Gastrocnemius medialis (tissue), 4 donors: Measurements from ENCODE around the gene TEX264. TPM values are rescaled to one million over a fixed set of nuclear protein-coding genes. Genes with fewer than 3 reads are reported as not detected.

Experiments
- ATAC-seq, 2 donors: fragments of 150-250 bp; one replicate each; pipeline ENCODE4 v1.9.1; 2016
- DNase-seq, 2 donors: peaks; one replicate each; pipeline ENCODE4 v3.0.0-alpha.2; 2019
- H3K27ac ChIP-seq, 4 donors: fragments of 200-600 bp; sonication (generic); 1 replicate in 1 of 4; 2 replicates in 3 of 4; pipeline ENCODE4 v1.5.1; 2016 to 2018; ENCODE audit warnings: mild to moderate bottlenecking in 2 of 4, moderate library complexity in 1 of 4
- H3K27me3 ChIP-seq, 3 donors: fragments of 200-600 bp; sonication (generic) in 2 of 3; 1 replicate in 1 of 3; 2 replicates in 2 of 3; pipeline versions ENCODE4 v1.5.1 to v1.6.0; 2016 to 2019; ENCODE audit warnings: mild to moderate bottlenecking in 1 of 3, moderate library complexity in 1 of 3
- H3K36me3 ChIP-seq, 2 donors: fragments of 200-600 bp; sonication (generic) in 1 of 2; one replicate each; pipeline ENCODE4 v1.5.1; 2017 to 2018
- H3K4me1 ChIP-seq, 2 donors: fragments of 200-600 bp; sonication (generic) in 1 of 2; one replicate each; pipeline ENCODE4 v1.5.1; 2016 to 2017; ENCODE audit warnings: mild to moderate bottlenecking in 2 of 2
- H3K4me3 ChIP-seq, 4 donors: fragments of 200-600 bp; sonication (generic) in 3 of 4; 1 replicate in 1 of 4; 2 replicates in 3 of 4; pipeline ENCODE4 v1.5.1; 2016 to 2019; ENCODE audit warnings: mild to moderate bottlenecking in 2 of 4
- H3K9me3 ChIP-seq, 3 donors: fragments of 200-600 bp; sonication (generic) in 2 of 3; 1 replicate in 1 of 3; 2 replicates in 2 of 3; pipeline ENCODE4 v1.5.1; 2016 to 2019
- POLR2A ChIP-seq, 2 donors: fragments of 450-650 bp; IDR thresholded peaks; one replicate each; pipeline ENCODE4 v1.6.1; 2017; ENCODE audit warnings: antibody characterized with exemption in 2 of 2, mild to moderate bottlenecking in 2 of 2, moderate library complexity in 2 of 2
- in situ Hi-C, 4 donors: fragments of 200-750 bp; cut with MboI; loops; one replicate each; pipeline versions ENCODE4 v1.15.0 to v1.8.0; 2017; ENCODE audit warnings: low sequenced_read_pairs in 4 of 4
- intact Hi-C: fragments of 100-400 bp; cut with DNase I; formaldehyde crosslinking; loops from one replicate; pipeline ENCODE4 v1.15.1; 2023; ENCODE audit warnings: low total_unique reads
- total RNA-seq, 4 donors: library from RNA; depleted of rRNA; stranded (reverse); fragments of >200 nt; gene quantifications; one replicate each; pipeline versions ENCODE4 v1.1.0 to v1.2.3, GENCODE V29; 2016
- TF ChIP-seq, protein P1 (sequence below), 5 experiments: fragments of 450-650 bp in 3 of 5; fragments of 200-600 bp in 2 of 5; sonication (generic) in 2 of 5; IDR thresholded peaks in 4 of 5; conservative IDR thresholded peaks in 1 of 5; 1 replicate in 4 of 5; 2 replicates in 1 of 5; pipeline ENCODE4 v1.5.1; 2016 to 2019; ENCODE audit warnings: antibody characterized with exemption in 5 of 5, mild to moderate bottlenecking in 3 of 5, moderate library complexity in 3 of 5

The TEX264 gene
- total RNA-seq, 4 donors from 2014 or later: 43.9 to 83.5 (median 54.3) TPM

DNA sequence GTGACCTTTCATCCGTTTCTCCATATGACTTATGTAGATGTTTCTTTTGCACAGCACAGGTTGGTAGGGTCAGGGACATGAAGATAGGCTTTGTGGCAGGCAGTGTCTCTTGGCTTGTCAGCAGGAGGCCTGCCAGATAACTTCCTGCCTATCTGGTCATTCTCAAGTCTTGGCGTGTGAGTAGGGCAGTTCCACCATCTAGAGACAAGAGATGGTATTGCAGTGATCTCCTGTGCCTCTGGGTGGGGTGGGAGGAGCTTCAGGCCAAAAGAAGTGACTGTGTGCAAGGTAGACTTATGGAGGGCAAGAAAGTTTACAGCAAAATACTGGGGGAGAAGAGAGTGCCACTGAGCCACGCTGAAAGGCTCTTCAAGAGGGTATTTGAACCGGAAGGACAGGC is 11.0 kb downstream of the TEX264 start:
- H3K36me3 ChIP-seq: peaks cover 0 to 18% of the 10 kb centered on the region in 2 donors
- in situ Hi-C loops: loop anchor here in 2 of 4 donors (5.0 to 25.0 kb wide), 2 partner anchors 180 to 295 kb away; partner anchors contain the start of genes DCAF1 (in 1 of the 2), MANF (in 1 of the 2) and RBM15B (in 1 of the 2)

DNA sequence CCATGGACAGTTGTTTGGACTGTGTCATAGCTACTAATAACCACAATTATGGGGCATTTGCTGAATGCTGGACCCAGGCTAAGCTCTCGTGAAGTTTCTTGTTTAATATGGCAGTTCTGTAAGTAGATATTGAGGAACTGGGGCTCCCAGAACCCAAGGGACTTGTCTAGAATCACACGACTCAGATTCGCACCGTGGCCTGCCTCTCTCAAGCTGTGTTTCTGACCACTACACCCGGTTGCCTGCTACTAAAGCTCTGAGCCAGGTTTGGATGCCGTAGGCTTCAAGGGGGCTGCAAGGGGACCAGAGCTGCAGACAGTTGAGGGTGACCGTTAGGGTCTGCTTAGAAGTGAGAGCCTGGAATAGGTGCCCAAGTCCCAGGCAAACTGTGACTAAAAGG is 11.5 kb downstream of the TEX264 start:
- DNase-seq (no peak), ATAC-seq (no peak)
- Histone ChIP-seq H3K36me3 (peaks cover 0 to 18% of the 10 kb centered on the region in 2 donors), H3K4me1 (peaks cover 33 to 50% of the 10 kb centered on the region in 2 donors), H3K27me3 (no peaks in the 10 kb centered on the region), H3K27ac (peak overlapping the region in 1 of 4 donors; percentile 19), H3K9me3 (no peaks in the 10 kb centered on the region), H3K4me3 (no peak overlapping the region)
- TF ChIP-seq POLR2A (IDR thresholded peaks at IDR 0.05): no peak
- TF ChIP-seq, protein P1, sequence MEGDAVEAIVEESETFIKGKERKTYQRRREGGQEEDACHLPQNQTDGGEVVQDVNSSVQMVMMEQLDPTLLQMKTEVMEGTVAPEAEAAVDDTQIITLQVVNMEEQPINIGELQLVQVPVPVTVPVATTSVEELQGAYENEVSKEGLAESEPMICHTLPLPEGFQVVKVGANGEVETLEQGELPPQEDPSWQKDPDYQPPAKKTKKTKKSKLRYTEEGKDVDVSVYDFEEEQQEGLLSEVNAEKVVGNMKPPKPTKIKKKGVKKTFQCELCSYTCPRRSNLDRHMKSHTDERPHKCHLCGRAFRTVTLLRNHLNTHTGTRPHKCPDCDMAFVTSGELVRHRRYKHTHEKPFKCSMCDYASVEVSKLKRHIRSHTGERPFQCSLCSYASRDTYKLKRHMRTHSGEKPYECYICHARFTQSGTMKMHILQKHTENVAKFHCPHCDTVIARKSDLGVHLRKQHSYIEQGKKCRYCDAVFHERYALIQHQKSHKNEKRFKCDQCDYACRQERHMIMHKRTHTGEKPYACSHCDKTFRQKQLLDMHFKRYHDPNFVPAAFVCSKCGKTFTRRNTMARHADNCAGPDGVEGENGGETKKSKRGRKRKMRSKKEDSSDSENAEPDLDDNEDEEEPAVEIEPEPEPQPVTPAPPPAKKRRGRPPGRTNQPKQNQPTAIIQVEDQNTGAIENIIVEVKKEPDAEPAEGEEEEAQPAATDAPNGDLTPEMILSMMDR (IDR thresholded peaks at IDR 0.05 in 4 of 5, conservative IDR thresholded peaks at IDR 0.05 in 1 of 5): no peak
- in situ Hi-C loops: loop anchor here in 2 of 4 donors (5.0 to 25.0 kb wide), 2 partner anchors 180 to 295 kb away; partner anchors contain the start of genes DCAF1 (in 1 of the 2), MANF (in 1 of the 2) and RBM15B (in 1 of the 2)
- intact Hi-C loops: no loop called here

More for the DNA sequence above, 11.0 kb downstream of the TEX264 start:
- TF ChIP-seq, protein P1 (IDR thresholded peaks at IDR 0.05 in 4 of 5, conservative IDR thresholded peaks at IDR 0.05 in 1 of 5): peak; percentile 64 to 76 (median 73)
- no peak for TF ChIP-seq POLR2A (IDR thresholded peaks at IDR 0.05)
- intact Hi-C loops: no loop called here
- H3K4me1 ChIP-seq: peaks cover 29 to 45% of the 10 kb centered on the region in 2 donors
- no peaks in the 10 kb centered on the region for H3K9me3 ChIP-seq
- no peak overlapping the region for H3K4me3 ChIP-seq
- no peak overlapping the region for H3K27ac ChIP-seq
- no peaks in the 10 kb centered on the region for H3K27me3 ChIP-seq
- ATAC-seq: peak; percentile 77 to 91
- DNase-seq: peak; percentile 41 to 69

DNA sequence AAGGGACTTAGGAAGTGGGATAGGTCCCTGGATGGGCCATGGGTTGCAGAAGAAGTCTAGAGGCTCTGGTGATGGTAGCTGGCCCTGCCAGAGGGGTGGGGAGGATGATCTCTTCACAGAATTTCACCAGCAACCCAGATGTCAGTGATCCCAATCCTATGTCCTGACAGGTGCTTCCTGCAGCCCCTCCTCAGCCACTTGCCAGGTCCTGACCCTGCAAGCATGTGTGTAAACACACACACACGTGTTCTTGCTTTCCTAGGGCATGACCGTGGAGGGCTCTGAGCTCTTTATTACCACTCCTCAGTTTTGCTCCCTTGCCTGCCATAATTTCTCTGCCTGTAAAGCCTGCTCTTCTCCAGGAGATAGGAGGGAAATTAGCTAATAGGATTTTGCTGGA is 12.5 kb downstream of the TEX264 start:
- in situ Hi-C loops: loop anchor here in 2 of 4 donors (5.0 to 25.0 kb wide), 2 partner anchors 181 to 296 kb away; partner anchors contain the start of genes DCAF1 (in 1 of the 2), MANF (in 1 of the 2) and RBM15B (in 1 of the 2)
- peak overlapping the region in 2 of 4 donors; percentile 19 to 82 for H3K27ac ChIP-seq

DNA sequence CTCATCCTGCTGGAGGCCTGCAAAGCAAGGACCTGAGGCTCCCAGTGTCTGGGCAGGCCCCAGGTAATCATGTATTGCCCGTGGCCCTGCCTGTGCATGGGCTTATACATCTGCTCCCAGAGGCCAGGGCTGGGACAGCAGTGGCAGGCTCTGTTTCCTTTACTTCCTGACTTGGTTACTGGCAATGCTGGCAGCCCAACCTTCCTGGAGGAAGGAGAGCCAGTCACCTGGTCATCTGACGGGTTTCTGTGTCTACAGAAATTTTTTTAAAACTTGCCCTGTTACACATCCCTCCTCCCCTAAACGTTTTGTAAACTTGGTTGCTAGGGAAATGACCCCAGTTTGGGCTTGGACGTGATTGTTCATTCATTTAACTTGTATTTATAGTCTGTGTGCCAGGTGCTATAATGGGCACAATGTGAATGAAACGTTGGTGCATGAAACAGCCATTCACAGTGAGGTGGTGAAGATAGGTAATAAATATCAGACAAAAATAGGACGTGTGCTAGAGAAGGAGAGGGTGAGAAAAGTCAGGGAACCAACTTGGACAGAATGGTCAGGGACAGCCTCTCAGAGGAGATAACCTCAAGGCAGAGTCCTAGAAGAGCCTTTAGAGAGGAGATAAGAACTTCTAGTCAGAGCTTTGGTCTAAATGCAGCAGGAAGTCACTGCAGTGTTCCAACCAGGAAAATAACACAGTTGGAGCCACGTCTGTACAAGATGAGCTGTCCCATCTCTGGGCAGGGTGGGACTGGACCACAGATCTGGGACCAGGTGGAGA is 14.1 kb downstream of the TEX264 start:
- Histone ChIP-seq H3K4me1 (peaks cover 31 to 50% of the 10 kb centered on the region in 2 donors), H3K4me3 (no peak overlapping the region), H3K27ac (peak overlapping the region; percentile 68 to 82 (median 81)), H3K27me3 (no peaks in the 10 kb centered on the region), H3K36me3 (peaks cover 0 to 18% of the 10 kb centered on the region in 2 donors), H3K9me3 (no peaks in the 10 kb centered on the region)
- DNase-seq (no peak), ATAC-seq (no peak)
- TF ChIP-seq, protein P1 (IDR thresholded peaks at IDR 0.05 in 4 of 5, conservative IDR thresholded peaks at IDR 0.05 in 1 of 5): no peak
- TF ChIP-seq POLR2A (IDR thresholded peaks at IDR 0.05): no peak
- intact Hi-C loops (no loop called here), in situ Hi-C loops (loop anchor here in 2 of 4 donors (5.0 to 25.0 kb wide), 2 partner anchors 183 to 298 kb away; partner anchors contain the start of genes DCAF1 (in 1 of the 2), MANF (in 1 of the 2) and RBM15B (in 1 of the 2))

More for the DNA sequence above, 12.5 kb downstream of the TEX264 start:
- H3K9me3 ChIP-seq: no peaks in the 10 kb centered on the region
- H3K27me3 ChIP-seq: no peaks in the 10 kb centered on the region
- peaks cover 34 to 52% of the 10 kb centered on the region in 2 donors for H3K4me1 ChIP-seq
- no peak overlapping the region for H3K4me3 ChIP-seq
- no peak for ATAC-seq
- H3K36me3 ChIP-seq: peaks cover 0 to 18% of the 10 kb centered on the region in 2 donors
- no peak for DNase-seq
- TF ChIP-seq POLR2A (IDR thresholded peaks at IDR 0.05): no peak
- TF ChIP-seq, protein P1 (IDR thresholded peaks at IDR 0.05 in 4 of 5, conservative IDR thresholded peaks at IDR 0.05 in 1 of 5): no peak
- intact Hi-C loops: no loop called here
